ENCODE data around the gene KIAA1328. TPM values are rescaled to one million over a fixed set of nuclear protein-coding genes. Genes with fewer than 3 reads are reported as not detected.

Gene KIAA1328
- total RNA-seq, 2 donors from 2014 or later, result 8.9 to 12.5 TPM

- Mint-ChIP-seq H3K27me3 (no peaks in the 10 kb centered on the region), H3K4me3 (no peak overlapping the region), H3K9me3 (no peaks in the 10 kb centered on the region), H3K36me3 (ENCODE audit: low read depth) (no peaks in the 10 kb centered on the region), H3K4me1 (peaks cover 10% of the 10 kb centered on the region), H3K27ac (no peak overlapping the region)
- ATAC-seq (replicated peaks), result no peak
These were observed 84.0 kb downstream of the KIAA1328 start for GRCh38 chr18:36912887-36913286.

- peaks cover 7% of the 10 kb centered on the region for H3K4me1 Mint-ChIP-seq
- H3K27me3 Mint-ChIP-seq, result no peaks in the 10 kb centered on the region
- no peak overlapping the region for H3K27ac Mint-ChIP-seq
- no peaks in the 10 kb centered on the region for H3K36me3 Mint-ChIP-seq (ENCODE audit: low read depth)
- H3K9me3 Mint-ChIP-seq, result peaks cover 7% of the 10 kb centered on the region
- ATAC-seq (replicated peaks), result no peak
- no peak overlapping the region for H3K4me3 Mint-ChIP-seq
These were observed 89.0 kb downstream of the KIAA1328 start for GRCh38 chr18:36917907-36918306.

GRCh38 chr18:36929601-36930000 lies 100.7 kb downstream of the KIAA1328 start:
- no peaks in the 10 kb centered on the region for H3K4me1 Mint-ChIP-seq
- no peaks in the 10 kb centered on the region for H3K9me3 Mint-ChIP-seq
- H3K36me3 Mint-ChIP-seq (ENCODE audit: low read depth), result peaks cover 4% of the 10 kb centered on the region
- no peak for ATAC-seq (replicated peaks)
- no peaks in the 10 kb centered on the region for H3K27me3 Mint-ChIP-seq
- H3K27ac Mint-ChIP-seq, result no peak overlapping the region
- H3K4me3 Mint-ChIP-seq, result no peak overlapping the region

- H3K36me3 Mint-ChIP-seq (ENCODE audit: low read depth), result peaks cover 4% of the 10 kb centered on the region
These were observed 102.2 kb downstream of the KIAA1328 start for GRCh38 chr18:36931106-36931505.

GRCh38 chr18:36933552-36933951 lies 104.6 kb downstream of the KIAA1328 start:
- H3K4me1 Mint-ChIP-seq, result no peaks in the 10 kb centered on the region
- peaks cover 18% of the 10 kb centered on the region for H3K9me3 Mint-ChIP-seq
- H3K27me3 Mint-ChIP-seq, result no peaks in the 10 kb centered on the region
- no peak for ATAC-seq (replicated peaks)
- H3K27ac Mint-ChIP-seq, result no peak overlapping the region
- no peak overlapping the region for H3K4me3 Mint-ChIP-seq
- H3K36me3 Mint-ChIP-seq (ENCODE audit: low read depth), result peaks cover 18% of the 10 kb centered on the region

More at GRCh38 chr18:36931106-36931505, 102.2 kb downstream of the KIAA1328 start:
- no peak overlapping the region for H3K27ac Mint-ChIP-seq
- H3K9me3 Mint-ChIP-seq, result no peaks in the 10 kb centered on the region
- H3K4me3 Mint-ChIP-seq, result no peak overlapping the region
- H3K4me1 Mint-ChIP-seq, result no peaks in the 10 kb centered on the region
- no peak for ATAC-seq (replicated peaks)
- no peaks in the 10 kb centered on the region for H3K27me3 Mint-ChIP-seq

GRCh38 chr18:36934884-36935283 lies 106.0 kb downstream of the KIAA1328 start:
- Mint-ChIP-seq H3K9me3 (peaks cover 22% of the 10 kb centered on the region), H3K27me3 (no peaks in the 10 kb centered on the region), H3K4me1 (no peaks in the 10 kb centered on the region), H3K27ac (no peak overlapping the region), H3K36me3 (ENCODE audit: low read depth) (peaks cover 22% of the 10 kb centered on the region), H3K4me3 (no peak overlapping the region)
- no peak for ATAC-seq (replicated peaks)

- Mint-ChIP-seq H3K27me3 (no peaks in the 10 kb centered on the region), H3K36me3 (ENCODE audit: low read depth) (peaks cover 6% of the 10 kb centered on the region), H3K27ac (no peak overlapping the region), H3K4me3 (no peak overlapping the region), H3K9me3 (peaks cover 14% of the 10 kb centered on the region), H3K4me1 (no peaks in the 10 kb centered on the region)
- ATAC-seq (replicated peaks), result no peak
These were observed 113.3 kb downstream of the KIAA1328 start for GRCh38 chr18:36942264-36942663.

- no peak for ATAC-seq (replicated peaks)
- H3K4me3 Mint-ChIP-seq, result no peak overlapping the region
- H3K36me3 Mint-ChIP-seq (ENCODE audit: low read depth), result peaks cover 4% of the 10 kb centered on the region
- no peaks in the 10 kb centered on the region for H3K4me1 Mint-ChIP-seq
- H3K9me3 Mint-ChIP-seq, result no peaks in the 10 kb centered on the region
- H3K27ac Mint-ChIP-seq, result no peak overlapping the region
- no peaks in the 10 kb centered on the region for H3K27me3 Mint-ChIP-seq
These were observed 119.0 kb downstream of the KIAA1328 start for GRCh38 chr18:36947820-36948348.

- H3K4me3 Mint-ChIP-seq, result no peak overlapping the region
- H3K9me3 Mint-ChIP-seq, result no peaks in the 10 kb centered on the region
- H3K4me1 Mint-ChIP-seq, result no peaks in the 10 kb centered on the region
- H3K27me3 Mint-ChIP-seq, result no peaks in the 10 kb centered on the region
- H3K27ac Mint-ChIP-seq, result no peak overlapping the region
- peaks cover 4% of the 10 kb centered on the region for H3K36me3 Mint-ChIP-seq (ENCODE audit: low read depth)
- ATAC-seq (replicated peaks), result no peak
These were observed 121.4 kb downstream of the KIAA1328 start for GRCh38 chr18:36950282-36950681.

- no peaks in the 10 kb centered on the region for H3K4me1 Mint-ChIP-seq
- ATAC-seq (replicated peaks), result no peak
These were observed 122.0 kb downstream of the KIAA1328 start for GRCh38 chr18:36950960-36951359.

GRCh38 chr18:36953047-36953446 lies 124.1 kb downstream of the KIAA1328 start:
- Mint-ChIP-seq H3K9me3 (peaks cover 3% of the 10 kb centered on the region), H3K27ac (no peak overlapping the region), H3K4me3 (no peak overlapping the region), H3K27me3 (no peaks in the 10 kb centered on the region), H3K36me3 (ENCODE audit: low read depth) (peaks cover 10% of the 10 kb centered on the region), H3K4me1 (no peaks in the 10 kb centered on the region)
- no peak for ATAC-seq (replicated peaks)

More at GRCh38 chr18:36950960-36951359, 122.0 kb downstream of the KIAA1328 start:
- H3K27ac Mint-ChIP-seq, result no peak overlapping the region
- no peaks in the 10 kb centered on the region for H3K27me3 Mint-ChIP-seq
- H3K9me3 Mint-ChIP-seq, result no peaks in the 10 kb centered on the region
- H3K36me3 Mint-ChIP-seq (ENCODE audit: low read depth), result peaks cover 4% of the 10 kb centered on the region
- no peak overlapping the region for H3K4me3 Mint-ChIP-seq

- H3K9me3 Mint-ChIP-seq, result peaks cover 9% of the 10 kb centered on the region
- H3K27me3 Mint-ChIP-seq, result no peaks in the 10 kb centered on the region
- peaks cover 31% of the 10 kb centered on the region for H3K36me3 Mint-ChIP-seq (ENCODE audit: low read depth)
- ATAC-seq (replicated peaks), result no peak
- no peak overlapping the region for H3K27ac Mint-ChIP-seq
- no peaks in the 10 kb centered on the region for H3K4me1 Mint-ChIP-seq
- no peak overlapping the region for H3K4me3 Mint-ChIP-seq
These were observed 131.1 kb downstream of the KIAA1328 start for GRCh38 chr18:36960038-36960437.

GRCh38 chr18:36963464-36963863 lies 134.5 kb downstream of the KIAA1328 start:
- Mint-ChIP-seq H3K4me1 (no peaks in the 10 kb centered on the region), H3K36me3 (ENCODE audit: low read depth) (peaks cover 18% of the 10 kb centered on the region), H3K4me3 (no peak overlapping the region), H3K27me3 (no peaks in the 10 kb centered on the region), H3K9me3 (peaks cover 19% of the 10 kb centered on the region), H3K27ac (no peak overlapping the region)
- no peak for ATAC-seq (replicated peaks)

GRCh38 chr18:36974686-36975085 lies 145.8 kb downstream of the KIAA1328 start:
- ATAC-seq (replicated peaks), result no peak
- Mint-ChIP-seq H3K9me3 (peaks cover 19% of the 10 kb centered on the region), H3K4me1 (no peaks in the 10 kb centered on the region)

GRCh38 chr18:36977121-36977520 lies 148.2 kb downstream of the KIAA1328 start:
- H3K27me3 Mint-ChIP-seq, result no peaks in the 10 kb centered on the region
- peaks cover 12% of the 10 kb centered on the region for H3K9me3 Mint-ChIP-seq
- H3K4me3 Mint-ChIP-seq, result no peak overlapping the region
- H3K36me3 Mint-ChIP-seq (ENCODE audit: low read depth), result no peaks in the 10 kb centered on the region
- H3K27ac Mint-ChIP-seq, result no peak overlapping the region
- ATAC-seq (replicated peaks), result no peak
- no peaks in the 10 kb centered on the region for H3K4me1 Mint-ChIP-seq

More at GRCh38 chr18:36974686-36975085, 145.8 kb downstream of the KIAA1328 start:
- Mint-ChIP-seq H3K27me3 (no peaks in the 10 kb centered on the region), H3K4me3 (no peak overlapping the region), H3K27ac (no peak overlapping the region), H3K36me3 (ENCODE audit: low read depth) (no peaks in the 10 kb centered on the region)

- no peak overlapping the region for H3K4me3 Mint-ChIP-seq
- H3K36me3 Mint-ChIP-seq (ENCODE audit: low read depth), result peaks cover 23% of the 10 kb centered on the region
- H3K9me3 Mint-ChIP-seq, result peaks cover 17% of the 10 kb centered on the region
- no peaks in the 10 kb centered on the region for H3K4me1 Mint-ChIP-seq
- no peak overlapping the region for H3K27ac Mint-ChIP-seq
- ATAC-seq (replicated peaks), result peak; percentile 45
- H3K27me3 Mint-ChIP-seq, result no peaks in the 10 kb centered on the region
These were observed 164.1 kb downstream of the KIAA1328 start for GRCh38 chr18:36993068-36993467.

Data from activated T-helper 17 cell treated with anti-CD3 and anti-CD28 coated beads, Interleukin-2, amount 50 U/mL, for 72 hours (primary cell).